Activated CD4-positive, alpha-beta T cell treated with anti-CD3 and anti-CD28 coated beads, Interleukin-2, amount 50 U/mL, for 16 hours (primary cell): Measurements from ENCODE around the gene KRTAP5-2.
"Not testable (repeated sequence)": the region's sequence is repeated elsewhere in the genome, so short reads cannot be mapped to it uniquely, and the experiment has no call there.

Experiments
- DNase-seq: peaks from one replicate; pipeline ENCODE4 v3.0.0-alpha.2; 2020

Gene KRTAP5-2

GRCh38 chr11:1625541-1625940 is 27.4 kb upstream of the KRTAP5-2 start:
- DNase-seq = no peak

GRCh38 chr11:1624621-1625020 is 26.5 kb upstream of the KRTAP5-2 start:
- DNase-seq = no peak

GRCh38 chr11:1623716-1624115 is 25.6 kb upstream of the KRTAP5-2 start:
- DNase-seq = no peak

GRCh38 chr11:1622086-1622485 is 24.0 kb upstream of the KRTAP5-2 start, which contains the start of gene KRTAP5-4:
KRTAP5-4 (minus strand) TSS chr11:1622138; CDS start chr11:1622093, 45 bp downstream.
- DNase-seq = no peak

DNA sequence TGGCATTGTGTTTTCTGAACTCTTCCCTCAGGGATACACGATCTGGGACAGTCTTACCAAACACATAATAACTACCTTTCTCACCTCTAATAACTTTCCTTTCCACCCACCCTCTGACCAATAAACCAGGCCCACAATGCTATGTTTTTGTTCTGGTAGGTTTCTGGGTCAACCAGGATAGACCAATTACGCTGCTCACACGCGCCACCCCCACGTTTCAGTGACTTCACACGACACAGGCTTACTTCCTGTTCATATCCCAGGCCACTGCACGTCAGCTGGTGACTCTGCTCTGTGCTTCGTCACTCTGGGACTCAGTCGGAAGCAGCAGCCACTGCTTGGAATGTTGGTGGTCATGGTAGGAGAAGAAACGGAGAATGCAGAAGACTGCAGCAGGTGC is 21.4 kb upstream of the KRTAP5-2 start:
- DNase-seq = no peak

GRCh38 chr11:1618231-1618630 is 20.1 kb upstream of the KRTAP5-2 start:
- no peak for DNase-seq

- DNase-seq = no peak
These were observed 10.3 kb upstream of the KRTAP5-2 start, which contains the start of gene KRTAP5-3 for GRCh38 chr11:1608363-1608762. KRTAP5-3 (minus strand) TSS chr11:1608463; CDS start chr11:1608385, 78 bp downstream.

DNA sequence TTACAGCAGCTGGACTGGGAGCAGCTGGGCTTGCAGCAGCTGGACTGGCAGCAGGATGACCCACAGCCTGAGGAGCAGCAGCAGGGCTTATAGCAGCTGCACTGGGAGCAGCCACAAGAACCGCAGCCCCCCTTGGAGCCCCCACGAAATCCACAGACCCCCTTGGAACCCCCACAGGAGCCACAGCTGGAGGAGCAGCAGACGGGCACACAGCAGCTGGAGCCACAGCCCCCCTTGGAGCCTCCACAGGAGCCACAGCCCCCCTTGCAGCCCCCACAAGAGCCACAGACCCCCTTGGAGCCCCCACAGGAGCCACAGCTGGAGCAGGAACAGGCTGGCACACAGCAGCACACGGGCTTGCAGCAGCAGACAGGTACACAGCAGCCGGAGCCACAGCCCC is 9.8 kb upstream of the KRTAP5-2 start:
- not testable (repeated sequence) for DNase-seq

DNA sequence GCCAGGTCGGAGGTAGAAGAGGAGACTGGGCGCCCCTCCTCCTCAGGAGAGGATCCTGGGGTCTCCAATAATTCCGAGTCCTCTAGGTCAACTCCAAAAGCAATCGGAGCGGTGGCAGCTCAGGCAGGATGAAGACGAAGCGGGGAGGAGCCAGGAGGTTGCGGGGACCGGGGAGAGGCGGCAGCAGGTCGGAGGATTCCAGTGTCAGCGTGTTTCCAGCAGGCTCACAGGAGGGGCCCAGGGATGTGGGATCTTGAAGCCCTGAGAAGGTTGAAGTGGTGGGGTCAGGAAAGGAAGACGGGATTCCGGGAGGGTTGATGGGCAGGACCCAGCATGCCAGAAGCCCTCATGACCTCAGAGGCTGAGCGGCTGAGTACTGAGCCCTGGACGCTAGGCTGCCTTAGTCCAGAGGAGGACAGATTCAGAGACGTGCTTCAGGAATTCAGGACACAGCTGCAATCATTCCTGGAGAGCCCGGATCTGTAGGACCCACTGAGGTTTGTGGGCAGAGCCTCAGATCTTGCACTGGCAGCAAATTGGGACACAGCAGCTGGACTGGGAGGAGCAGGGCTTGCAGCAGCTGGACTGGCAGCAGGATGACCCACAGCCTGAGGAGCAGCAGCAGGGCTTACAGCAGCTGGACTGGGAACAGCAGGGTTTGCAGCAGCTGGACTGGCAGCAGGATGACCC is 9.2 kb upstream of the KRTAP5-2 start:
- DNase-seq = not testable (repeated sequence)

DNA sequence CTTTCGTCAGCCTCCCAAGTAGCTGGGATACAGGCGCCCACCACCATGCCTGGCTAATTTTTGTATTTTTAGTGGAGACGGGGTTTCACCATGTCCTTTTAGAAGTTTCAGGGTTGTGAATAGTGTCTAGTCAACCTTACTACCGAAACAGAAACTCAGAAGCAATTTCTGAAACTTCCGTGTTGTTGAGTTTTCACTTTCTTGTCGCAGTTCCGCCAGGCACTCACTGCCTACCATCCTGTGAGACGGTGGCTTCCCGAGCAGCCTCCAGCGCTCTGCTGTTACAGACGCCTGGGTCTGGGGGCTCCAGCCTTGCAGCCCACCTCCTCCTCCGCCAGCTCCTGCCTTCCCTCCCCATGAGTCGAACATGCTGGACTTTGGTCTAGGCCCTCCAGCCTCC is 7.8 kb upstream of the KRTAP5-2 start:
- peak; percentile 50 for DNase-seq

DNA sequence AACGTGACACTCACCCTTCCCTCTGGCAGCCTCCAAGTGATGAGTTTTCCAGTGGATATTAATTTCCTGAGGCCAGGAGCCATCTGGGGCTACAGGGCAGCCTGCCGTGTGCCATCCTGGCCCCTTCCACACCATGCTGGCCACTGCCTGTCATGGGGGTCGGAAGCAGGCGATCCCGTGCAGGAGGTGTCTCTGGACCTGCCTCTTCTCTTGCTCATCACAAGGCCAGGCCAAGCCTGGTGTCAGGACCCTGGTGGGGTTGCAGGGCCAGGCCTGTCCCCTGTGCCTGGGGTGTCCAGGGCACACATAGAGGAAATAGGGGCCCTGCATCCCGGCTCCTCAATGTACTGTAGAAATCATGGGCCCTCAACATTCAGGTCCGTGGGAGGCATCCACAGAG is 6.6 kb upstream of the KRTAP5-2 start:
- DNase-seq = no peak

DNA sequence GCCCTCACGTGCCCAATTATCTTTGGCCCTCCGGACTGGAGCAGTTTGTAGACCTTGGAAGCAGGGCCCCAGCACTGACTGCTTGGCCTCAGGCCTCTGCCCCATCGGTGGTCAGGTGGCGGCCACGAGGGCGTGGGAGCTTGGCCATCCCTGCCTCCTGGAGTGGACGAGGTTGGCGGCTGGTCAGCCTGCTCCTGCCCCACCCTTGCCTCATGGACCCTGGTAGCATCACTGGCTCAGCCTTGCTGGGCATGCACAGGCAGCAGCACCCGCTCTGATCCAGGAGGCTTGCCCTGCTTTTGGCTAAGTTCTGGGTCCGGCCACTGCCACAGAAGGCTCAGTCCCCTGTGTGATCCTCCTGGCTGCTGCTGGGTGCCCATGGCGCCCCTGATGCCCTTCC is 6.1 kb upstream of the KRTAP5-2 start:
- DNase-seq = no peak

DNA sequence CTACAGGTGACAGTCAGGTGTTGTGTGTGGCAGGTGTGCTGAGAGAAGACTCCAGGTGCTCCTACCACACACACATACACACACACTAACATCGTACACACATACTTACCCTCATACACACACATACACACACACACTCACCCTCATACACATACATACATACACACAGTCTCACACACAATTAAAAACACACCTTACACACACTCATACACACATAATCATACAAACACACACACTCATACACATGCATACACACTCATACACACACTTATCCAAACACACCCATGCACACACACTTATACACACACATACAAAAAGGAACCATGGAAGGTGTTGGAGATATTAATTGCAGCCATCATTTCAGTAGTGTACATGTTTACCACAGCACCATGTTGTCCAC is 5.5 kb upstream of the KRTAP5-2 start:
- no peak for DNase-seq

DNA sequence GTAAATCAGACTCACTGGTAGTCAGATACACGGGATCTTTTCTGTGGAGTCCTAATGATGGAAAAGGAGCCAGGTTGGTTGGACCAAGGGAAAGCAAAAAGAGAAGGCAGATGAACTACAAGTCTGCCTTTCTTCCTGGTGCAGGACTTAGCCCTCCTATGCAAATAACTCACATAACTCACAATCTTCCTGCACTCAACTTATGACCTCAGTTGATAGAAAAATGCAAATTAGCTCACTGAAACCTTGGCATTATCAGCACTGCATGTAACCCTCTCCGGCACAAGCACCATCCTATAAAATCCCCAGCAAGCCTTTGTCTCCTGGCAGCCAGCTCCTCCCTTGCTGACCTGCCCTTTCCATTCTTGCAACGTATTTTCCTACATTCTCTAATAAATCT is 3.6 kb upstream of the KRTAP5-2 start:
- DNase-seq = not testable (repeated sequence)

GRCh38 chr11:1600626-1601025 is 2.5 kb upstream of the KRTAP5-2 start:
- no peak for DNase-seq

- no peak for DNase-seq
These were observed 722 bp upstream of the KRTAP5-2 start for GRCh38 chr11:1598816-1599215.

GRCh38 chr11:1598406-1598805 is 312 bp upstream of the KRTAP5-2 start:
- DNase-seq = not testable (repeated sequence)

DNA sequence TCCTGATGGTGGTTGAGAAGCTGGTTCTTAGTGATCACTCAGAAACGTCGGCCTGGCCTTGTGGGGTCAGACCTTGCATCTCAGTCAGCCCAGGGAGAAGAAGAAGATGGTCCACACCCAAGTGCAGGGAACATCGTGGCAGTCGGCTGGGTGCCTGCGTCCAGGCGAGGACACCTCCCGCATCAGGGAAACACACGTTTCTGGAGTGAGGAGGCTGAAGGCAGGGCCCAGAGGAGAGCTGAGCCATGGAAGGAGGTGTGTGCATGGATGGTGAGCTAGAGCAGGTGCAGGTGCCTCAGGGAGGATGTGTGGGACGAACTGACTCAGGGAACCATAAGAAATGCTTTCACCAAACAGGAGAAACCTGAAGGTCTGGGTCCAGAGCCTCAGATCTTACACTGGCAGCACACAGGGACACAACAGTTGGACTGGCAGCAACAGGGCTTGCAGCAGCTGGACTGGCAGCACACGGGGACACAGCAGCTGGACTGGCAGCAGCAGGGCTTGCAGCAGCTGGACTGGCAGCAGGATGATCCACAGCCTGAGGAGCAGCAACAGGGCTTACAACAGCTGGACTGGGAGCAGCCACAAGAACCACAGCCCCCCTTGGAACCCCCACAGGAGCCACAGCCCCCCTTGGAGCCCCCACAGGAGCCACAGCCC is 632 bp downstream of the KRTAP5-2 start:
- no peak for DNase-seq

- DNase-seq = not testable (repeated sequence)
These were observed 1.4 kb downstream of the KRTAP5-2 start for GRCh38 chr11:1596576-1597121.

DNA sequence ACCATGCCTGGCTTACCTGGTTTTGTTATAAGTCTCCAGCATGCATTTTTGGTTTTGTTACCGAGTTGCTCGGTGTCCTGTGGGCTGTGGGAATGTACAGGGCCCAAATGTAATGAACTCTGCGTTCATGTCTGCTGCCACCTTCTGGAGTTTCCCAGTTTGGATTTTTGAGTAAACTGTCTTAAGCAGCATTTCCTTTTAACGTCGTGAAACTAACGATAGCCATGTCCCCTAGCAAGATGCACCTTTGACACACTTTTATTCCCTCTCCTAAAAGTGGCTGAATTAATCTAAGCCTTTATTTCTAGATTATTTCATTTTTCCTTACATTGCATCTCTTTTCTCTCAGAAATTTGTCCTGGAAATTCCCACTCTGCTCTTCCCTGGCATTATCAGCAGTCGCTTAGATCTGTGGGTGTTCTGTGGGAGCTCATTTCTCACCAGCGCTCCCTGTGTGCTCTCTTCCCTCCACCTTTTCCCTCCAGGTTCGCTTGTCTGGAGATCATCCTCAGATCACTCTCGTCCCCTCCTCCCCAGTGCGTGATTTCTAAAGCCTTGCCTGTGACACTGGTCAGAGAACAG is 2.0 kb downstream of the KRTAP5-2 start:
- not testable (repeated sequence) for DNase-seq

DNA sequence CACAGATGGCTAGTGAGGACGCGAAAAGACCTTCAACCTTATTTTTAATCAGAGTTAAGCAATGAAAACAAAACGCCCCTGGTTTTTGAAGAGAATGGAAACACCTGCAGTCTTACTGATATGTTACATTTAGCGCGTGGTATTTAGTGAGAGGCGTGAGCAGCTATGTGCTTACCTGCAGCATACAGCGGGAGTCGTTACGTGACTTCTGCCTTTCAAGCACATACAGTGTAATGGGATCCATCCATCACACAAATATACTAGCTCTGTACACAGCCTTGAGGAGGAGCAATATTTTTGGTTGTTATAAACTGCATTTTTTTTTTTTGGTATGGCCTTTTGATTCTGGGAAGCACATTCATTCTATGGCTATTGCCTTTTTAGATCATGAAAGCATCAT is 5.5 kb downstream of the KRTAP5-2 start:
- no peak for DNase-seq

DNA sequence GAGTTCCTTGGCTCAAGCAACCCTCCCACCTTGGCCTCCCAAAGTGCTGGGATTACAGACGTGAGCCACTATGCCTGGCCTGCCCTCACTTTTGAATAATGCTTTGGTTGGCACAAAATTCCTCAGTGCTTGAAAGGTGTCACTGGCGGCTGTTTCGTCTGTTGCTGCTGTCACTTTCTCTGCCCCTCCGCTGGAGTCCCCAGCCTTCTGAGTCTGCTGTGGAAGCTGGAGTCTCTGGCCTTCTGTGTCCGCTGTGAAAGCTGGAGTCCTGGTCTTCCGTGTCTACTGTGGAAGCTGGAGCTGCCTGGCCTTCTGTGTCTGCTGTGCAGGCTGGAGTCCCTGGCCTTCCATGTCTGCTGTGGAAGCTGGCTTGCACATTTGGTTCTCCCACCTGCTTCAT is 8.1 kb downstream of the KRTAP5-2 start:
- no peak for DNase-seq

DNA sequence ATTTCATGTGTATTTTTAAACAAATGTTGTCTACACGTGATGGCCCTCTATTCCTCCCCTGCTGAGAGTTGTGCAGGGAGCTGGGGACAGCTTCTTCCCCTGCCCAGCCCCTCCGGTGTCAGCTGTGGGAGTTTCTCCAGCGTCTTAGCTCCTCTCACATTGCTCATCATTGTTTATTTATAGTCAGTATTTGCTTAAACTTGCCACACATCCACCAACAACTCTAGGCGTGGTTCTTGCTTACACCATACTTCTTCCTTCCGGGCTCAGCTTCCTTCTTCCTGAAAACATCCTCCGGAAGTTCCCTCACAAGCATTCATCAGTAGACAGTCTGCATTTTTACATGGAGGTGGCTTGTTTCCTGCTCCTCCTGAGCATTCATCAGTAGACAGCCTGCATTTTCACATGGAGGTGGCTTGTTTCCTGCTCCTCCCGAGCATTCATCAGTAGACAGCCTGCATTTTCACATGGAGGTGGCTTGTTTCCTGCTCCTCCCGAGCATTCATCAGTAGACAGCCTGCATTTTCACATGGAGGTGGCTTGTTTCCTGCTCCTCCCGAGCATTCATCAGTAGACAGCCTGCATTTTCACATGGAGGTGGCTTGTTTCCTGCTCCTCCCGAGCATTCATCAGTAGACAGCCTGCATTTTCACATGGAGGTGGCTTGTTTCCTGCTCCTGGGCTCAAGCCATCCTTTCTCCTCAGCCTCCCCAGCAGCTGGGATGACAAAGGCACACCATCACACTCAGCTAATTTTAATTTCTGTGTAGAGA is 8.7 kb downstream of the KRTAP5-2 start:
- DNase-seq = peak; percentile 32
